Smooth muscle cell (in vitro differentiated cells): Measurements from ENCODE around the gene SOX6. TPM values are rescaled to one million over a fixed set of nuclear protein-coding genes. Genes with fewer than 3 reads are reported as not detected.

ENCODE experiments used
- DNase-seq: peaks from one replicate; lab custom pipeline; 2025; ENCODE audit not compliant: unreplicated experiment; lab: John Stamatoyannopoulos, UW
- H2AFZ ChIP-seq: fragments of 200-600 bp; sonication (generic); 2 replicates; pipeline ENCODE4 v1.6.0; 2016; ENCODE audit warnings: antibody characterized with exemption, low read depth, mild to moderate bottlenecking
- H3F3A ChIP-seq: fragments of 200-600 bp; sonication (generic); 2 replicates; pipeline ENCODE4 v1.6.0; 2017; ENCODE audit warnings: antibody characterized with exemption, low read depth
- H3K27ac ChIP-seq: fragments of 200-600 bp; sonication (generic); 2 replicates; pipeline ENCODE4 v1.5.1; 2016; ENCODE audit warnings: low read depth, mild to moderate bottlenecking
- H3K27me3 ChIP-seq: fragments of 200-600 bp; sonication (generic); 2 replicates; pipeline ENCODE4 v1.6.1; 2016; ENCODE audit warnings: low read depth, mild to moderate bottlenecking
- H3K36me3 ChIP-seq: fragments of 200-600 bp; sonication (generic); 2 replicates; pipeline ENCODE4 v1.5.1; 2016; ENCODE audit warnings: low read depth
- H3K4me1 ChIP-seq: fragments of 200-600 bp; sonication (generic); 2 replicates; pipeline ENCODE4 v1.5.1; 2016; ENCODE audit warnings: low read depth
- H3K4me2 ChIP-seq: fragments of 200-600 bp; sonication (generic); 2 replicates; pipeline ENCODE4 v1.6.0; 2016; ENCODE audit warnings: mild to moderate bottlenecking
- H3K4me3 ChIP-seq: fragments of 200-600 bp; sonication (generic); 2 replicates; pipeline ENCODE4 v1.5.1; 2016; ENCODE audit warnings: mild to moderate bottlenecking
- H3K79me2 ChIP-seq: fragments of 200-600 bp; sonication (generic); 2 replicates; pipeline ENCODE4 v1.6.0; 2016; ENCODE audit warnings: low read depth, mild to moderate bottlenecking
- H3K9ac ChIP-seq: fragments of 200-600 bp; sonication (generic); 2 replicates; pipeline ENCODE4 v1.6.0; 2016; ENCODE audit warnings: low read depth
- H3K9me3 ChIP-seq: fragments of 200-600 bp; sonication (generic); replicated peaks from 2 replicates; pipeline ENCODE4 v1.5.1; 2016; ENCODE audit warnings: low read depth
- H4K20me1 ChIP-seq: fragments of 200-600 bp; sonication (generic); 2 replicates; pipeline ENCODE4 v1.6.0; 2016; ENCODE audit warnings: low read depth
- CTCF ChIP-seq: fragments of 200-600 bp; sonication (generic); IDR thresholded peaks from 2 replicates; pipeline ENCODE4 v1.5.1; 2017; ENCODE audit warnings: borderline replicate concordance, mild to moderate bottlenecking, antibody characterized with exemption; ENCODE audit not compliant: insufficient read depth, poor library complexity, severe bottlenecking
- WGBS: methylation state at CpG from one replicate; pipeline ENCODE4 v1.1.7; 2016; ENCODE audit warnings: low lambda C conversion rate; 5-methylcytosine and 5-hydroxymethylcytosine counted together
- polyA plus RNA-seq: library from polyadenylated mRNA; unstranded; fragments of >200 nt; fragmentation: Nextera tagmentation; extraction: Ambion mirVana; gene quantifications from 2 replicates; pipeline ENCODE4 v1.2.1, GENCODE V29; 2016
- total RNA-seq: library from RNA; depleted of rRNA; stranded (reverse); fragments of >200 nt; gene quantifications from 2 replicates; pipeline ENCODE4 v1.2.3, GENCODE V29; 2014

Gene SOX6
- total and polyA plus RNA-seq, 2 experiments from 2014 or later, result 11.2 to 27.6 TPM

DNA sequence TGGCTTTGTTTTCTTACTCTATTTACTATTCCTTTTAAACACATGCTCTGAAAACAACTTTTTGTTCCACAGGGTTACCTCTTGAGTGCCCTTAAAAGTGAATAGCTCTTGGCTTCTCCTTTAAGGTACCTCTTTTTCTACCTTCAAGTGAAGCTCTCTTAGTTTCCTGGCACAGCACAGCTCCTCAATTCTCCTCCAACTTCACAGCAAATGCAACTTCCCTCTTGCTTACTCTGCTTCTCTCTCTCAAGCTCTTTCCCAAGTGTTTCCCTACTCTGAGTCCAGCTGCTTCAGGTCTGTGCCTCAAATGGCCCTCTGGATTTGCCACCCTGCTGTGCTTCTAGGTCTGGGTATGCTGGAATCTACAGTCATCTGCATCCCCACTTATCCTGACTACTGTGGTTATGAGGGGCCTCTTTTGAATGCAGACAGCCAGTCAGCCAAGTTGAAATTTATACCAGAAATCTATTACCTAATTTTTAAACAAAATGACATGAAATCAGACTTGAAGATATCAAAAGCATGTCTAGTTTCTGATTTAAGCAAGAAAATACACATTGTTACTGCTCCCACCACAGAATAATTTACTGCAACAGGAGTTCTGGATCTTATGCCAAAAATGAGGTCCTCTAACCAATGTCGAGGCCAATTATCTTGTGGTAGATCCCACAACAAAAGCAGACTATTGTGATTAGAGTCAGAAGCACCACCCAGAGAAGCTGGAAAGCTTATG, 371.1 kb downstream of the SOX6 start:
- Histone ChIP-seq H3K27me3 (no peaks in the 10 kb centered on the region), H3K9ac (no peak overlapping the region), H2AFZ (no peak overlapping the region), H3K9me3 (no peaks in the 10 kb centered on the region), H3F3A (no peaks in the 10 kb centered on the region), H4K20me1 (no peaks in the 10 kb centered on the region), H3K4me3 (no peak overlapping the region), H3K36me3 (no peaks in the 10 kb centered on the region), H3K4me2 (no peak overlapping the region), H3K27ac (no peak overlapping the region), H3K4me1 (peaks cover 11% of the 10 kb centered on the region), H3K79me2 (no peaks in the 10 kb centered on the region)
- TF ChIP-seq CTCF, result no peak
- WGBS, result 51% methylated on average over 1 of the region's 1 CpG
- DNase-seq, result no peak

- no peaks in the 10 kb centered on the region for H3K4me1 ChIP-seq
- no peaks in the 10 kb centered on the region for H4K20me1 ChIP-seq
- no peak for TF ChIP-seq CTCF
- DNase-seq, result no peak
- H3K4me2 ChIP-seq, result no peak overlapping the region
- no peaks in the 10 kb centered on the region for H3K79me2 ChIP-seq
- H3K36me3 ChIP-seq, result no peaks in the 10 kb centered on the region
- no peak overlapping the region for H2AFZ ChIP-seq
- WGBS, result 94% methylated on average over 1 of the region's 1 CpG
- H3K4me3 ChIP-seq, result no peak overlapping the region
- H3K9me3 ChIP-seq, result no peaks in the 10 kb centered on the region
- no peak overlapping the region for H3K9ac ChIP-seq
- H3K27ac ChIP-seq, result no peak overlapping the region
- H3F3A ChIP-seq, result no peaks in the 10 kb centered on the region
- no peaks in the 10 kb centered on the region for H3K27me3 ChIP-seq
Measured at GRCh38 chr11:15981292-15981691, 375.1 kb downstream of the SOX6 start.

DNA sequence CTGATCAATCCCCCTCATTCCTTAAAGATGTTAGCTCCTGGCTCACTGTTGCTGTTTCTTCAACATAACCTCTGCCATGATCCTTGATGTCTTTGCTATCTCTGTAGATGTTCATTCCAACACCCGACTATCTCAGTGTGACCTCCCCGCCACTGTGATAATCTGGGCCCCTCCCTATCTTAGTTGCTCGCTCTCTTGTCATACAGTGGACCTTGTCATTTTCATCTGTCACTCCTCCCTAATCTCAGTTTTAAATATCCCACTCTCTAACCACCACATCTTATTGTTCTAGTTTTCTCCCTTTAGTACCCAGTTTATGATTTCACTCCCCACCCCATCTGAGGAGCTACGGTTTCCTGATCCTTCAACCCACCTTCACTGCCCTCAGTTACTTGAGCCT, 379.2 kb downstream of the SOX6 start:
- no peaks in the 10 kb centered on the region for H4K20me1 ChIP-seq
- H2AFZ ChIP-seq, result no peak overlapping the region
- no peaks in the 10 kb centered on the region for H3F3A ChIP-seq
- TF ChIP-seq CTCF, result no peak
- H3K27ac ChIP-seq, result no peak overlapping the region
- H3K4me3 ChIP-seq, result no peak overlapping the region
- H3K4me1 ChIP-seq, result no peaks in the 10 kb centered on the region
- WGBS, result 89% methylated on average over 4 of the region's 4 CpGs
- H3K4me2 ChIP-seq, result no peak overlapping the region
- H3K36me3 ChIP-seq, result no peaks in the 10 kb centered on the region
- no peaks in the 10 kb centered on the region for H3K27me3 ChIP-seq
- H3K79me2 ChIP-seq, result no peaks in the 10 kb centered on the region
- H3K9me3 ChIP-seq, result no peaks in the 10 kb centered on the region
- H3K9ac ChIP-seq, result no peak overlapping the region
- DNase-seq, result no peak

GRCh38 chr11:15976433-15977045, 379.8 kb downstream of the SOX6 start:
- no peak for DNase-seq
- Histone ChIP-seq H2AFZ (no peak overlapping the region), H4K20me1 (no peaks in the 10 kb centered on the region), H3K4me3 (no peak overlapping the region), H3K4me2 (no peak overlapping the region), H3K4me1 (no peaks in the 10 kb centered on the region), H3K27me3 (no peaks in the 10 kb centered on the region), H3K36me3 (no peaks in the 10 kb centered on the region), H3K9me3 (no peaks in the 10 kb centered on the region), H3K27ac (no peak overlapping the region), H3K79me2 (no peaks in the 10 kb centered on the region), H3F3A (no peaks in the 10 kb centered on the region), H3K9ac (no peak overlapping the region)
- WGBS, result 84% methylated on average over 7 of the region's 7 CpGs
- TF ChIP-seq CTCF, result no peak
